HG03280 (cell line): ENCODE data around the gene GOLGA8B.
"Not testable (repeated sequence)": the region's sequence is repeated elsewhere in the genome, so short reads cannot be mapped to it uniquely, and the experiment has no call there.

Experiments
- ATAC-seq: cut with Tn5 transposase; IDR thresholded peaks from one replicate; pipeline ENCODE4 v1.9.1; 2021; ENCODE audit warnings: mild to moderate bottlenecking, moderate library complexity; ENCODE audit not compliant: unreplicated experiment

Gene GOLGA8B

DNA sequence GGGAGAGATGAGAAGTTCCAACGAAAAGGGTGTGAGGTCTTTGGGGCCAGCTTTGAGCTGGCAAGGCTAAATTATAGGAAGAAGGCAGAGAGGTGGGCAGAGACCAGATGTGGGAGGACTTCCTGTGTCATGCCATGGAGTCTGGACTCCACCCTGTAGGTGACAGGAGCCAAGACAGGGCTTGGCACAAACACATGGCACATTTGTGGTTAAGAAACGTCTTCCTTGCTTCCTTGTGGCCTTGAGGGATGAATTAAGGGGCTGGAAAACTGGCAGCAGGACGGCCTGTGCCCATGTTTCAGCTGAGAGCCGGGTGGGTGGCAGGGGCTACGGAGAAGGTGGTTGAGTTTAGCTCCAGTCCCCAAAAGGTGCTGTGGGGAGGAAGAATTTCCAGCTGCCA lies 18.7 kb downstream of the GOLGA8B start:
- ATAC-seq = not testable (repeated sequence)

DNA sequence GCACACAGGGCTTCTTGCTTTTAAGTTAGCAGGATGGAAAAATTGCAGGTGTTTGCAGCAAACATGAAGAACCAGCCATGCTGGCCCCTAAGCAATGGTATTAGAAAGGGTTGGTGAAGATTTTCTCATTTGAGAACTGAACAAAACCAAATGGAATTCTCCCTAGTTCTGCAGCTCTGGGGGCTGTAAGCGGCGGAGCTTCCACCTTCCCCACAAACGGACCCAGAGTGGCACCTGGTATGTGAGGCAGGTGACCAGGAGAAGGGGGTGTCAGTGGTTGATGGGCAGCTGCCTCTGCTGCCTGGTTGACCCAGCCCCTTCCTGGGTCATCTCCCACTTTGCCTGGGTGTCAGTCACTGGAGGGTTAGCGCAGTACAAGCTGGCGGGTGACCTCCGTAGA lies 22.6 kb downstream of the GOLGA8B start:
- ATAC-seq = not testable (repeated sequence)

DNA sequence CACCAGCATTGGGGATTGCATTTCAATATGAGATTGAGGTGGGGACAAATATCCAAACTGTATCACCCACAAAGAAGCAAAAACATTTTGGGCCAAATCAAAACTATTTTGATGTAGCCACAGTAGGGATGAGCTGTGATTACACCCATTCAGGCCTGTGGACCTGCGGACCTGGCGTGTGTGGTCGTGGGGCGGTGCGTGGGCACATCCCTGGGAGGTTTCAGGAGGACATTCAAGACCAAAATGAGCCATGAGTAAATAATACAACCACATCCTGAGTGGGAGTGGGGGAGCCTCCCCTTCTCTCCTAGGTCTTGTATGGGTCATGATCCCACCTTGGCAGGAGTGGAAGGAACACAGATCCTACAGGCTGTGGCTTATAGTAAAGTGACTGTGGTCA lies 23.7 kb downstream of the GOLGA8B start:
- ATAC-seq = not testable (repeated sequence)

DNA sequence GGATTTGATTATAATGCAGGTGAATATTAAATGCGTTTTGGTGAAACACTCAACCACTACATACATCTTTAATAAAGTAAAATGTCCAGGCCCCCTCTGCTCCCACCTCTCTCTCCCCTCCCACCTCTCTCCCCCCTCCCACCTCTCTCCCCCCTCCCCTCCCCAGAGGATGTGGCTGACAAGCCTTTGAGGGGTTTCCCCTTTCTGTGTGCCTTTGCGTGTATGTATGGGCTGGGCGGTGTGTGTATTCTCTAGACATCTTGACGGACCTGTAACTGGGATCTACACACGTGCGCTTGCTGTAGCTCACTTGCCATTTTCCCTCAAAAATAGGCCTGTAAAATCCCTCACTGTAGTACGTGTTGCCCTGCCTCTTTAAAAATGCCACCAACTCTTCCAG lies 28.3 kb downstream of the GOLGA8B start:
- ATAC-seq = not testable (repeated sequence)

DNA sequence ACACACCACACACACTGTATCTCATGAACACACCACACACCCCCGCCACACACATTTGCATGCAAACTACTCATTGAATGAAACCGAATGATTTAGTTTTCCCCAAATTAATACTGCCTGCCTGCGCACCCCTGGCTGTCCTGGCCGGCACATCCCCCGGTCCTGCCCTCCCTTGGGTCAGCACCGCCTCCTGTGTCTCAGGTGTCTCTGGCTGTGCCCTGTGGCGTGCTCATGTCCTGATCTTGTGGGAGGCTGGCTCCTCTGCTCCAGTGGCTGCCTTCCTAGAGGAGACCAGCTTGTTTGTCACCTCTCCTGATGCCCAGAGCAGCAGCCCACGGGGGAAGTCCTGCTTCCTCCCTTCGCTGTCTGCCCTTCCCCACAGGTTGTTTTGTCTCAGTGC lies 28.7 kb downstream of the GOLGA8B start:
- ATAC-seq = not testable (repeated sequence)

DNA sequence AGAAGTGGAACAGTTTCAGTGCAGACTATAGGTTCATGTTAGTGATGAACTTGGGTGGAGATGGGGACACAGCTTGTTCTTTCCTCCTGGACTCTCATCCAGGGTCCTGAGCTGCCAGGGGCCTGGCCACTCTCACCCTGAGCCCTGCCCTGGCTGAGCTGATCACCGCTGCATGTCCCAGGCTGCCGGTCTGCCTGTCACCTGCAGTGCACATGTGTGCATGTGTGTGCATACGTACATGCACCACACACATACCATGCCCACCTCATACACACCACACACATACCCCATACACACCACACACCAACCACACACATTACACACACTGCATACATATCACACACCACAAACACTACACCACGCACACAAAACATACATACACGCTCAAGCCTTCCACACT lies 29.3 kb downstream of the GOLGA8B start:
- not testable (repeated sequence) for ATAC-seq

DNA sequence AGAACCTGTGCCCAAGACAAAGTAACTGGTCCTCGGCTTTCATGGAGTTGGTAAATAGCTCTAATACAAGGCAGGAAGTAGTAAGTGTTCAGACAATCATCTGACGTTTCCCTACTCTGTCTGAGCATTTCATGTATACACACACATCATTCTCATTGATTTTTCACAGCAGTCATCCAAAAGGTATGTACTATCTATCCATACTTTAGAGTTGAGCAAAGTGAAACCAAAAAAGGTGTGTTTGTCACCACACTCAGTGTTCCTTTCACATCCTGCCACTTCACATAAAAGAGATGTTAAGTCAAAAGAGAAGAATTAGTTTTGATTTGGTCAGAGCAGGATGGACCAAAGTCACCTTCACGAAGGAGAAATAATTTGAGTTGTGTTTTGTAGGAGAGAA lies 33.3 kb downstream of the GOLGA8B start:
- ATAC-seq = not testable (repeated sequence)

DNA sequence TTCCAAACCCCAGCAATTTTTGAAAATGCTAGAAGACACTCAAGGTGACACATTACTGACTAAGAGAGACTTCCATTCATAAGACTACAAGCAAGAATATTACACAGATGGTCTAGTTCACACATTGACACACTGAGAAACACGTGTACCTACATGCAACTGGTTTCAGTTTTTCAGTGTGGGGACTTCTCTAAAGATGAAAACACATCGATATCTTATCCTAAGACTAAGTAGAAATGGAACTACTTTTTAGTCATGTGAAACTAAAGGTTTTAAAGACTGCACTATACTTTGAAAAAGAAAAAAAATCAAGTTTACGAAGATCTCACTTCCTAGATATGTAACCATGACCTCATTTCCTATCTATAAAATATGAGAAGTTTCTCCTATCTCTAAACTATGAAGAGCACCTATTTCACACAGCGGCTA lies 34.1 kb downstream of the GOLGA8B start:
- ATAC-seq = peak; percentile 62

DNA sequence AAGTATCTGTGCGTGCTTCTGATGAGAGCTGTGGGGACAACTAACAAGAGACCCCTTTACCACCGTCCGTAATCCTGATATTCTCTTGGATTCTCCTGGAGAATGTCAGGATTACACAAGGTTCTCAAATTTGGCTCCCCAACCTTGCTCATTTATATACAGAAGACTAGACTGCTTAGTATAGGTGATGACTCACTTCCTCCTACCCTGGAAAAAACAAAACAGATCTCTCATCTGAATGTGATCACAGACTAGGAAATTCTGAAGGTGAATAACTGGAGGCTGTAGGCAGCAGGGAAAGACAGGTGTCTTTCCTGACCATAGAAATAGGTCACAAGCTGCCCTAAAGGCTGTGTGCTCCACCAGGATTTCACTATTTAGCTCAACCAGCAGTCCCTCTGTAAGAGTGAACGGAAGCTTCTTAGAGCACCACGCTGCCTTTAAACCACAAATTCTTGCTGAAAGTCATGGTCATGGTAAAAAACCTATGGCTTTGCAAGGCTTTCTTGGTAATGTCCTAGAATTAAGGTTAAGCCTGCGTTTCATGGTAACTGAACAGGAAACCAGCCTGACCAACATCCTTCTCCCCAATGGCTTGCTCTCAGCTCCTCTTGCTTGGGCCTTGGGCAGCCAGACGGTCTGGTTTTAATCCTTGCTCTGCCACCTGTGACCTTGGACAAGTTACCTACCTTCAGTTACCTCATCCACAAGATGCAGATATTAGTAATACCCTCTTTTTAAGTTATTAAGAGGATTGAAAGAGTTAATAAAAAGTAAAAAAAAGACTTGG lies 39.4 kb downstream of the GOLGA8B start:
- not testable (repeated sequence) for ATAC-seq

DNA sequence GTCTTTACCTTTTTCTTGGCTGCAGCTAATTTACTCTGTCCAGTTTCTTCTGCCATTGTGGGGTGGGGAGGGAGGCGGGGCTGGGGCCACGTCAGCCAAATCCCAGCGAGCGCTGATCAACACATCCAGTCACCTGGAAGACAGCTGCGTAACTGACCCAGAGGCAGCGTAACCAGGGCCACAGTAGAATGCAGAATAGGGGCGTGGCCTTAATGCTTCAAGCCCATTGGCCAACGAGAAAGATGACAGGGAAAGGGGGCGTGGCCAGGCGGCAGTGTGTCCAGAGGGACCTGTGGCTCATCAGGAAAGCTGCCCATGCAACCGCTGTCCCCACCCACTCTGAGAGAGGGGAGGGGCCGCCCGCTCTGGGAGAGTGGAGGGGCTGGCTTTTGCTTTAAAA lies 47.6 kb downstream of the GOLGA8B start:
- ATAC-seq = not testable (repeated sequence)
